Sciatic nerve (tissue), 2 donors: ENCODE results near the gene FKTN. TPM values are rescaled to one million over a fixed set of nuclear protein-coding genes. Genes with fewer than 3 reads are reported as not detected.
"Not testable (repeated sequence)": the region's sequence is repeated elsewhere in the genome, so short reads cannot be mapped to it uniquely, and the experiment has no call there.

ENCODE experiments used
- ATAC-seq: fragments of 200-7000 bp; cut with Tn5 transposase; one replicate; pipeline ENCODE4 v1.9.1; 2020; ENCODE audit warnings: mild to moderate bottlenecking, moderate library complexity
- DNase-seq: peaks from one replicate; pipeline ENCODE4 v3.0.0-alpha.2; 2020; ENCODE audit warnings: low spot score
- intact Hi-C: fragments of 100-400 bp; cut with DNase I; formaldehyde crosslinking; loops from one replicate; pipeline ENCODE4 v1.14.2; 2022
- total RNA-seq: library from RNA; stranded (reverse); fragmentation: NEBNext Ultra II Directional; extraction: Animal tissue kit (Norgen Biotek cat#: 25700); gene quantifications from one replicate; pipeline ENCODE4 v1.2.1, GENCODE V29; 2021
- donor health status: DM: no; HTN: no; CAD: no.
- donor health status: DM: no; HTN: no; CAD: no.

Gene FKTN
- total RNA-seq, result 22.1 TPM

DNA sequence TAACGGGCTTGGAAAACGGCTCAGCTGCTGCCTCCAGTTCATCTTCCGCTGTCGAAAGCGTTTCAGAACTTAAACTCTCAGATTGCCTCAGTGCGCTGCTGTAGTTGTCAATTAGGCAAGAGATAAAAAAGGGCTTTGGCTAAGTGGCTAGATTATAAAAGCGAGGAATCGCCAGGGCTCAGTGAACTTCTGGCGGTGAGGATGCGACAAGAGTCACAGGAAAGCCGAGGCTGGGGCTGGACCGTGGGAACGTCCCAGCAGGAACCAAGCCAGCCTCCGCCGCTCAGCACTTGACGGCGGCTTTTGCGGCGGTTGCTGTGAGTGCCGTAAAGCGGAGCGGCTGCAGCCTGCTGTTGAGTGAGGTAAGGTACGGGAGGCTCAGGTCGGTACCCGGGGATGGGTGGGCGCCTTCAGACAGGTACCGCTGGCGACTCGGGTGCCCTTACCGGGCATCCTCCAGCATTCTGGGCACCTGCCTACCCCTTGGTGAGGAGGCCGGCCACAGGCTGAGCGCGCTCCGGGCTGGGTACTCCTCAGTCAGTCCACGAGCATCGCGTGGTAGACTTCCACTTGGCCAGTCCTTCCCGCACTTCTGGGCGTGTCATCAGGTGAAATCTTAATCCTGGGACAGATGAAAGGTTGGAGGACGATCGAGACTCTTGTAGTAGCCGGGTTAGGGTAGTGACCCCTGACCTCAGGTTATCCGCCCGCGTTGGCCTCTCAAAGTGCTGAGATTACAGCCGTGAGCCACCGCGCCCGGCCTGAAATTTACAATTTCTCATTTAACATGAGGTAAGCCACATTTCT, at the start of gene FKTN:
FKTN (plus strand) TSS at position 328 of the 807 bp plus-strand sequence. CDS start 16,902 bp downstream, outside the sequence.
- DNase-seq (peak; percentile 92), ATAC-seq (peak; percentile 98)
- intact Hi-C loops, result no loop called here

DNA sequence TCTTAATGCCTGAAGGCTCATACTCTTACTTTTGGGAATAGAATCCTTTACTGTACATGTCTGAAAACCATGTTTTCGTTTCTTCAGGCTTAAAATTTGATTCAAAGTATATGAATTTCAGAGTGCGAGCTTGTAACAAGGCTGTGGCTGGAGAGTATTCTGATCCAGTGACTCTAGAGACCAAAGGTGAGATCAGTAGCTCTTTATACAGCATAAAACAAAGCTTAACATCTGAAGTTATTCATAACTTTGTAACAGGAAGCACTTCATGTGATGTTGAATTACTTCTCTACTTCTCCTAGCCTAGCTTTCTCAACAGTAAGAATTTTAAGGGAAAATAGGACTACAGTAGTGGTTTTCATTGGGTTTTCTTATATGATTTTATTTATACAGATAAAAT, 49.4 kb upstream of the FKTN start:
- ATAC-seq, result no peak

DNA sequence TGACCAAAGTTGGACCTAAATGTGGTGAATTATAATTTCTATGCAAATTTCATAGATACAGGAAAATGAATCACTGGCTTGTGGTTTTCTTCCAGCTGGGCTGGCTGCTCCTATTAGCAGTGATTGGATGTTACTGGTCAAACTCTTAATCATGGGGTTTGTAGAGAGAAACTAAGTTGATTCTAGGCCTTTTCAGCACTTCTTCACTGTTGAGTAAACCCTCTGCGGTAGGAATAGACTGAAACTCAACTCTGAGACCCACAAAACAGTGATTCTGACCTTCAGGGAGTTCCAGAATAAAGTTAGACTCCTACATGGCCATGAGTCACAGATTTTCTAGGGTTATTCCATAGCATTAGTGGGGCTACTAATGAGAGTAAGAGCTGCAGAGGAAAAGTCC, 47.9 kb upstream of the FKTN start:
- DNase-seq (no peak), ATAC-seq (no peak)
- intact Hi-C loops, result no loop called here

More for the DNA sequence above, 49.4 kb upstream of the FKTN start:
- DNase-seq, result no peak
- intact Hi-C loops, result no loop called here

DNA sequence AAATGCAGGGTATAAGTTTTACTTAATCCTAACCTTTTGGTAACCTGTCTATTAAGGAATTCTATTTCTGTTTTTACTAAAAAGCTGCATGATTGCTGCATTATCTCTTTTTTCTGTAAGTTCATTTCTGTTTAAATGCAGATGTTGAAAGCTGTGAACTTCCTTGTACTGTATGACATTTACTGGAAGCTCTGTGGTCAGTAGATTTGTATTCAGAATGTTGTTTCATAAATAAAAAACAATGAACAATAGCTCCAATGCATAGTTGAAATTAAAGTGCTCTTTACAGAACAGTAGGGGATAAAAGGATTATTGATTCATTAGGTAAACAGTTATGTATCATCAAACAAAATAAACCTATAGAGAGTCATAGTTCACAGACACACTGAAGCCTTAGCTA, 46.5 kb upstream of the FKTN start:
- intact Hi-C loops, result no loop called here
- DNase-seq (no peak), ATAC-seq (no peak)

DNA sequence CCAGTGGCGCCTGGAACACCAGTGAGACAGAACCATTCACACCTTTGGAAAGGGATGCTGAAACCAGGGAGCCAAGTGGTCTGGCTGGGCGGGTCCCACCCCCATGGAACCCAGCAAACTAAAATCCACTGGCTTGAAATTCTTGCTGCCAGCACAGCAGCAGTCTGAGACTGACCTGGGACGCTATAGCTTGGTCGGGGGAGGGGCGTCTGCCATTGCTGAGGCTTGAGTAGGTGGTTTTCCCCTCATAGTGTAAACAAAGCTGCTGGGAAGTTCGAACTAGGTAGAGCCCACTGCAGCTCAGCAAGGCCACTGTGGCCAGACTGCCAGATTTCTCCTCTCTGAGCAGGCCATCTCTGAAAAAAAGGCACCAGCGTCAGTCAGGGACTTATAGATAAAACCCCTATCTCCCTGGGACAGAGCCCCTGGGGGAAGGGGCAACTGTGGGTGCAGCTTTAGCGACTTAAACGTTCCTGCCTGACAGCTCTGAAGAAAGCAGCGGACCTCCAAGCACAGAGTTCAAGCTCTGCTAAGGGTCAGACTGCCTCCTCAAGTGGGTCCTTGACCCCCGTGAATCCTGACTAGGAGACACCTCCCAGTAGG, 42.0 kb upstream of the FKTN start:
- intact Hi-C loops, result no loop called here
- ATAC-seq, result no peak
- DNase-seq, result no peak

DNA sequence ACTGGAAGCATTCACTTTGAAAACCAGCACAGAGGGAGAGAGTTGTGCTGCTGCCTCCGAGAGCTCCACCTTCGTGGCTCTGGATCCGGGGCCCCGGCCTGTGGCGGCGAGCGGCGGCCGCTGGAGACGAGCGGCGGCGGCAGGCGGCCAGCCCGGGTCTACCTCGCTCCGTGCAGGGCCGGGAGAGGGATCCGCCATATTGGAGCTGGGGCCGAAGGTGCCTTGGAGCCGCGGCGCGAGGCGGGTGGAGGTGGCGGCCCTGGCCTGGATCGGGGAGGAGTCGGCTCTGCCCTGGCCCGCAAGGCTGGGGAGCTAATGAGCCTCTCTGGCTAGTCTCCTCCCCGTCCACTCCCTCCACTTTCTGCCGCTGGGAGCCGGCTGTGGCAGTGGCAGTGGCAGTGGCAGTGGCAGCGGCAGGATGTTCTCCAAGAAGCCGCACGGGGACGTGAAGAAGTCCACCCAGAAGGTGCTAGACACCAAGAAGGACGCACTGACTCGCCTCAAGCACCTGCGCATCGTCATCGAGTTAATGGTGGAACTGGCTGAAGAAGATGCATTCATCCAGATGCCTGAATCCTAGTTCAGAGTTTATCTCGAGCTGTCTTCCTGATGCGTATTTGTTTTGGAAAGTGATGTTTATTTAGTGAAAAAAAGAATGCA, 38.1 kb upstream of the FKTN start:
- peak; percentile 66 for ATAC-seq
- intact Hi-C loops, DNase-seq: not testable (repeated sequence)

DNA sequence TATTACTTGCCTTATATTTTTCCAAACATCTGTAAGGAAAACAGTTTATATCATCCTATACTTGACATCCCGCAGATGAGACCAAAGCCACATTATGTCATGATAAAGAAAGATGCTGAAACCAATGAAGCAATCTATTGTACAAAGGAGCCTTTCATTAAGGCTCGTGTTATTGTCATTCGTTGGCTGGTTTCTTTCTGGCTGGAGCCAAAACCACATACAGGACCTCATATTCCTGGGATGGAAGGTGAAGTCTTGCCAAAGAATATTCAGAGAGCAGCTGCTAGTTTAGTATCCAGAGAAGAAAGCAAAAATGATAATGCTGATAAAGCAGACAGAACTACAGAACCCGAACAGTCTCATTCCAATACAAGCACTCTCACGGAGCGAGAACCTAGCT, 36.9 kb upstream of the FKTN start:
- intact Hi-C loops, DNase-seq: not testable (repeated sequence)
- peak; percentile 94 for ATAC-seq

DNA sequence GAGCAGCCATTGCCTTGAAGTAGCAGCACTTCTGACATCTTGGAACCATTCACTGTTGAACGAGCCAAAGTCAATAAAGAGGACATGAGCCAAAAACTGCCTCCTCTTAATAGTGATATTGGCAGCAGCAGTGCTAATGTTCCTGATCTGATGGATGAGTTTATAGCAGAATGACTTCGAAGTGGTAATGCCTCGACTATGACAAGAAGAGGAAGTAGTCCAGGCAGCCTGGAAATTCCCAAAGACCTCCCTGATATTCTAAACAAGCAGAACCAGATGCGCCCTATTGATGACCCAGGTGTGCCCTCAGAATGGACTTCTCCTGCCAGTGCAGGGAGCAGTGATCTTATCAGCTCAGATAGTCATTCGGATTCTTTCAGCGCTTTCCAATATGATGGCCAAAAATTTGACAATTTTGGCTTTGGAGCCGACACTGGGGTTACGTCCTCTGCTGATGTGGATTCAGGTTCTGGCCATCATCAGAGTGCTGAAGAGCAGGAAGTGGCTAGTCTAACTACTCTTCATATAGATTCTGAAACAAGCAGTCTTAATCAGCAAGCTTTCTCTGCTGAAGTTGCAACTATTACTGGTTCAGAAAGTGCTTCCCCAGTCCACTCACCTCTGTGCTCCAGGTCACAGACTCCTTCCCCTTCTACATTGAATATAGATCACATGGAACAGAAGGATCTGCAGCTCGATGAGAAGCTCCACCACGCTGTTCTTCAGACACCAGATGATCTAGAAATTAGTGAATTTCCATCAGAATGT, 35.1 kb upstream of the FKTN start:
- DNase-seq, intact Hi-C loops: not testable (repeated sequence)
- ATAC-seq, result peak; percentile 68

DNA sequence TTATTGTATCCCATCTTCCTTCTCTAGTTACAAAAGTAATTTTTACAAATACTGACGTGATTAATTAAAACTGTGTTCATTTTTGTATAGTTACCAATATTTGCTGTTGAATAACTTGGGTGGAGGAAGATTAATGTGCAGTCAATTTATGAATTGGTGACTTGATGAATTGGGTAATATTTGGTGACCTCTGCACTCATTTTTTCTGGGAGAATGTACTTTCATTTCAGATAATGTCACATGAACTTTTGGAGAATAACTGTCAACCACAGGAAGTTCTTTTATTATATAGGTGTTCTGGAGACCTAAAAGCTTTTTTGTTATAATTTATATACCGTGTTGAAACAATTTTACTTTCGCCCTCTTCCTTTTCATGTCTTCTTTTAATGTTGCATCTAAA, 26.4 kb upstream of the FKTN start:
- DNase-seq (no peak), ATAC-seq (no peak)
- intact Hi-C loops, result no loop called here

DNA sequence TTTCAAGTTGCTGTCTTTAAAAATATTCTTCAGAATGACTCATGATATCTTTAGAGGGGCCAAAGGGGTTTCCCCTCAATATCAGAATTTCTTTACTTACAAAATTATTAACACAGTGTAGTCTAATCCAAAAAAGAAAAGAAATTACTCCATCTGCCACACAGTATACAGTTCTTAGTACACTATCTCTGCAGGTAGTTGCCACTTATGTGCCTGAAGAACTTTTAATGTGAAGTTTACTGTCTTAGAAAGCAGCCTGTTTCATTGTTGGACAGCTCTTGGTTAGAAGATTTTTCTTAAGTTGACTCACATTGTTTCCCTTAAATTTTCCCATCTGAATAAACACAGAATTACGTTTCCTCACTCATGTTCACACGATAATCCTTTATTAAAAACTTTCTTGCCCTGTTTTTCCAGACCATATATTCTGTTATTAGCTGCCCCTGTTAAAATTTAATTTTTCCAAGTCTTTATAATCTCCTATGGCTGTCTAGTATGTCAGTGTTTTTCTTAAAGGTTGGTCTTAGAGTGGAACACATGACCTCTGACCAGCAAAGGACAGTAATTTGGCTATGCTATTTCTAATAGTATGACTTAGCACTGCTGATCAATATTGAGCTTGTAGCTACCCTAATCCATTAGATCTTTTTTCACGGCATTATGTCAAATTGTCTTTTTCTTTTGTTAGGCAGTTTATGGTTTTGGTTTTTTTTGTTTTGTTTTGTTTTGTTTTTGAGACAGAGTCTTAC, 21.8 kb upstream of the FKTN start:
- no peak for ATAC-seq

DNA sequence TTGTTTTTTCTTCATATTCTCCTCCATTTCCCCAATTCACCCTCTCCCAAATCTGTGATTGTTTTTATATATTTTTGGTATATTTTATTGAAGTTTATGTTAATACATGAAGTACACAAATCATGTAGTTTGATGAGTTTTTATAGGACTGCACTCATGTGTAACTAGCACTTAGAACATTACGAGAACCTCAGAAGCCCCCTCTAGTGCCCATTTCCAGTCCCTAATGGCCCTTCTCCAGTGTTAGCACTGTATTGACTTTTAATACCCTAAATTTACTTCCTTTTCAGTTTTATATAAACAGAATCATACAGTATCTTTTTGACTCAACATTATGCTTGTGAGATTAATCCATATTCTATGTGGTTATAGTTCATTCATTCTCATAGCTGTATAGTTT, 18.5 kb upstream of the FKTN start:
- intact Hi-C loops, result no loop called here
- no peak for ATAC-seq

More for the DNA sequence above, 21.8 kb upstream of the FKTN start:
- DNase-seq, result no peak
- intact Hi-C loops, result no loop called here

DNA sequence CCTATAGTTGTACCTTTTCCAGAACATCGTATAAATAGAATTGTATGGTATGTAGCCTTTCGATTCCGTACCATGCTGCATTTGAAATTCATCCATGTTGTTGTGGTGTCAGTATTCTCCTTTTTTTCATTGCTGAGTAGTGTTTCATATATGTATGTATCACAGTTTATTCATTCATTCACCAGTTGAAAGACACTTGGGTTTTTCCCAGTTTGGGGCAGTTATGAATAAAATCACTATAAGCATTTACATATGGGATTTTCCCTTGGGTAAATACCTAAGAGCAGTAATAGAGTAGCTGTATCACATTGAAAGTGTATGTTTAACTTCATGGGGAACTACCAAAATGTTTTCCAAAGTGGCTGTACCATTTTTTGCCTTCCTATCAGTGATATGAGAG, 16.1 kb upstream of the FKTN start:
- intact Hi-C loops, result no loop called here
- DNase-seq, result no peak
- ATAC-seq, result no peak

More for the DNA sequence above, 18.5 kb upstream of the FKTN start:
- no peak for DNase-seq

DNA sequence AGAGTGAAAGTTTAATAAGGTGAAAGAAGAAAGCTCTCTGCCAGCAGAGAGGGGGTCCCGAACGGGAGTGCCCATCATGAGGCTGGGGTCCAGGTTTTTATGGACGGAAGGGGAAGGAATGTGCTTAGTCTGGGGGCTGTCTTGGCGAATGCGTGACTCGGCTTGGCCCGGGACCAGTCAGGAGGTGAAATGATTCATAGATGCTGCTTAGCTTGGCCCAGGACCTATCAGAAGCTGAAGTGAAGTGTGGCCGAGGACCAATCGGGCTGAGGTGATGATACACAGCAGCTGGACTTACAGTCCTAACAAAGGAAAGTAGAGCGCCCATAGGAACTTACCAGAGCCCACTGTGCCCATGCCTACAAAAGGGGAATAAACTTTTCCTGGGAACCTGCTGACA, 3.9 kb upstream of the FKTN start:
- ATAC-seq (no peak), DNase-seq (no peak)
- intact Hi-C loops, result no loop called here

DNA sequence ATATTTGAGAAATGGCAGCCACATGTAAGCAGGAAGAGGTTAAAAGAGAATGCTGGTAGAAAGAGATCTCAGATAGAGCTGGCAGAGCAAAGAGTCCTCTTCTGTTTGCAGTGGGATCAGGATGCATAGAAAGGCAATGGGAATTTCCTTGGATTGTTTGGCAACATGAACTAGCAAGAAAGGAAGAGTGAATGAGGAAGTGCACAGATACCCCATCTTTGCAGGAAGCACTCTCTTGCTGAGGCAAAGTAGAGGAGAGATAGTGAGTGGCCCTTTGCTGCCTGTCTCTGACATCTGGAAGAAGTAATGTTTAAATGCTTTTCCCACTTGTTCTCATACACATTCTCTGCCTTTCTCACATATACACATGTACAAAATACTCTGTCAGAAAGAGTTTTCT, 14.5 kb downstream of the FKTN start:
- ATAC-seq (no peak), DNase-seq (no peak)
- intact Hi-C loops, result no loop called here

DNA sequence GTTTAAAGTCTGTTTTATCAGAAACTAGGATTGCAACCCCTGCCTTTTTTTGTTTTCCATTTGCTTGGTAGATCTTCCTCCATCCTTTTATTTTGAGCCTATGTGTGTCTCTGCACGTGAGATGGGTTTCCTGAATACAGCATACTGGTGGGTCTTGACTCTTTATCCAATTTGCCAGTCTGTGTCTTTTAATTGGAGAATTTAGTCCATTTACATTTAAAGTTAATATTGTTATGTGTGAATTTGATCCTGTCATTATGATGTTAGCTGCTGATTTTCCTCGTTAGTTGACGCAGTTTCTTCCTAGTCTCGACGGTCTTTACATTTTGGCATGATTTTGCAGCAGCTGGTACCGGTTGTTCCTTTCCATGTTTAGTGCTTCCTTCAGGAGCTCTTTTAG, 22.0 kb downstream of the FKTN start:
- DNase-seq, ATAC-seq, intact Hi-C loops: not testable (repeated sequence)

DNA sequence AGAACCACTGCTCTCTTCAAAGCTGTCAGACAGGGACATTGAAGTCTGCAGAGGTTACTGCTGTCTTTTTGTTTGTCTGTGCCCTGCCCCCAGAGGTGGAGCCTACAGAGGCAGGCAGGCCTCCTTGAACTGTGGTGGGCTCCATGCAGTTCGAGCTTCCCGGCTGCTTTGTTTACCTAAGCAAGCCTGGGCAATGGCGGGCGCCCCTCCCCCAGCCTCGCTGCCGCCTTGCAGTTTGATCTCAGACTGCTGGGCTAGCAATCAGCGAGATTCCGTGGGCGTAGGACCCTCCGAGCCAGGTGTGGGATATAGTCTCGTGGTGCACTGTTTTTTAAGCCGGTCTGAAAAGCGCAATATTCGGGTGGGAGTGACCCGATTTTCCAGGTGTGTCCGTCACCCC, 23.6 kb downstream of the FKTN start:
- ATAC-seq, DNase-seq, intact Hi-C loops: not testable (repeated sequence)

DNA sequence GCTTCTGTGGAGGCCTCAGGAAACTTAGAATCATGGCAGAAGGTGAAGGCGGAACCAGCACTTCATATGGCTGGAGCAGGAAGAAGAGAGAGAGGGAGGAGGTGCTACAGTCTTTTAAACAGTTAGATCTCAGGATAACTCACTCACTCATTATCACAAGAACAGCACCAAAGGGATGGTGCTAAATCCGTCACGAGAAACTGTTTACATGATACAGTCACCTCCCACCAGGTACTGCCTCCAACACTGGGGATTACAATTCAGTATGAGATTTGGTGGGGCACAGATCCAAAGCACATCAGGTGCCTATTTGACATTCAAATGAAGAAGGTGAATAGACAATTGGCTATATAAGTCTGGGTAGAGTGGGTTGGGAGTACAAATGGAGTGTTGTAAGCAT, 35.2 kb downstream of the FKTN start:
- intact Hi-C loops, result no loop called here
- no peak for ATAC-seq
- no peak for DNase-seq

DNA sequence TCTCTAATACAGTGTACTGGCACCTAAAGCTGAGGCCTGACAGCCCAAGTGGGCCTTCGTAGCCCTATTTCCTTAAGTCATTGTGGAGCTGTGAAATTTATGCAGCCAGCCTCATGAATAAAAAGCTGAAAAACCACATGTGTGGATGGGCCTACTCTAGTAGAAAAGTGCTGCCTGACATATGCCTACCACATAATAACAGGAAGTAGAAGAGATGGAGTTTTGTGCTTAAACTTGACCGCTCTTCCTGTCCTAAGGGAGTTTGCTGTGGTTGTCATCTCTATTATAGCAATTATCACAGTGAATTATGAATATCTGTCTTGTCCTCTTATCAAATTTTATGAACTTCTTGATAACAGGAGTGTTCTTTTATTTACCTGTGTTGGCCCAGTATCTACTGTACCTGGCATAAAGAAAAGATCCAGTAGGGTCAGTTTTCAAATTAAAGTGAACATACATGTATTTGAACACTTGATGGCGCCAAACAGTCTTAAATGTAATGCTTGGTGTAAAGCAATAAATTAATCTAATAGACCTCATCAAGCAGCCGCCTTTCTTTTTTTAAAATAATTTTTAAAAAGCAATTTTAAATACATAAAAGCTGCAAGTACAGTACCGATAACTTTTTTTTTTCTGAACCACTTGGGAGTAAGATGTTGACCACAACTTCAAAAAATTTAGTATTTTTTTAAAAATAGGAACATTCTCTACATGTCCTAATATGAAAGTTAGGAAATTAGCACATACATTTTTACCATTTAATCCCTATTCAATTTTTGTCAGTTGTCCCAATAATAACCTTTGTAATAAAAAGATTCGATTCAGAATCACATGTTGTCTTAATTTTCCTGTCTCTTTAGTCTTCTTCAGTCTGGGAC, 51.0 kb downstream of the FKTN start:
- ATAC-seq, result no peak
- no peak for DNase-seq
- intact Hi-C loops, result loop anchor here (10.0 kb wide), 1 partner anchor 186 kb away; no protein-coding TSS in a partner anchor
